AG04449 (cell line): ENCODE results near the gene MAN1C1.

Experiments
- CTCF ChIA-PET: fragments of 350-600 bp; formaldehyde crosslinking; extraction: SDS; loops from one replicate; lab custom pipeline; 2021; ENCODE audit warnings: antibody characterized with exemption; lab: Yijun Ruan, JAX
- POLR2A ChIA-PET: fragments of 400-600, 350-600 bp; formaldehyde crosslinking; extraction: SDS; loops from one replicate; lab custom pipeline; 2020; ENCODE audit warnings: antibody characterized with exemption, inconsistent platforms; lab: Yijun Ruan, JAX
- DNase-seq: peaks from one replicate; pipeline ENCODE4 v3.0.0-alpha.2; 2010; ENCODE audit warnings: low read depth, low spot score
- H3K4me3 ChIP-seq: 2 replicates; pipeline ENCODE4 v1.5.1; 2011; ENCODE audit warnings: low read depth, mild to moderate bottlenecking, control low read depth, low read length
- CTCF ChIP-seq: IDR thresholded peaks from one replicate; pipeline ENCODE4 v1.5.1; 2011; ENCODE audit warnings: mild to moderate bottlenecking, moderate library complexity, low read length, control low read depth, inconsistent platforms; ENCODE audit not compliant: insufficient read depth; ENCODE audit errors: missing control alignments

Gene MAN1C1

GRCh38 chr1:25809283-25809926 lies 192.8 kb downstream of the MAN1C1 start:
- ChIA-PET CTCF (interaction anchor here (0.7 to 24.7 kb wide), 12 partner anchors 9 to 570 kb away, joined by 3 to 468 read pairs (median 4); partner anchors contain the start of genes MAN1C1, MTFR1L and SELENON), POLR2A (interaction anchor here (1.2 to 1.6 kb wide), 2 partner anchors 10 kb away, joined by 4 to 9 read pairs; partner anchors contain the start of genes MTFR1L and SELENON)

DNA sequence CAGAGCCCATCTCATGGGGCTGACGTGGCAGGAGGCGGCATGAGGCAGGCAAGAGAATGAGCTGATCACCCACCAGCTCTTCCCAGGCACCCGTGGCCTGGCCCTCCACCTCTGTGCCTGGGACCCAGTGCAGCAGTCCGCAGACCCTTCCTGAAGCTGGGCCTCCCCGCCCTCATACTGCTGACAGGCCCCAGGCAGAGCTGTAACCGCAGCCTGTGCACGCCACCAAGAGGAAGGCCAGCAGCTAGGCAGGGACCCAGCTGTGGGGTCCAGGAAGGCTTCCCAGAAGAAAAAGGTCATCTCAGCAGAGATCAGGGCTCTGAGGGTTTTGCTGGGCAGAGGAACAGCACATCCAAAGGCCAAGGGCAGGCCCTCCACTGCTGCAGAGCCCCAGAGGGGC lies 193.3 kb downstream of the MAN1C1 start:
- POLR2A ChIA-PET, result interaction anchor here (1.2 to 1.6 kb wide), 2 partner anchors 10 kb away, joined by 4 to 9 read pairs; partner anchors contain the start of genes MTFR1L and SELENON
- TF ChIP-seq CTCF, result no peak
- CTCF ChIA-PET, result interaction anchor here (0.7 to 24.7 kb wide), 12 partner anchors 9 to 570 kb away, joined by 3 to 468 read pairs (median 4); partner anchors contain the start of genes MAN1C1, MTFR1L and SELENON

More at GRCh38 chr1:25809283-25809926, 192.8 kb downstream of the MAN1C1 start:
- no peak for TF ChIP-seq CTCF
- no peak for DNase-seq
- no peak overlapping the region for H3K4me3 ChIP-seq

DNA sequence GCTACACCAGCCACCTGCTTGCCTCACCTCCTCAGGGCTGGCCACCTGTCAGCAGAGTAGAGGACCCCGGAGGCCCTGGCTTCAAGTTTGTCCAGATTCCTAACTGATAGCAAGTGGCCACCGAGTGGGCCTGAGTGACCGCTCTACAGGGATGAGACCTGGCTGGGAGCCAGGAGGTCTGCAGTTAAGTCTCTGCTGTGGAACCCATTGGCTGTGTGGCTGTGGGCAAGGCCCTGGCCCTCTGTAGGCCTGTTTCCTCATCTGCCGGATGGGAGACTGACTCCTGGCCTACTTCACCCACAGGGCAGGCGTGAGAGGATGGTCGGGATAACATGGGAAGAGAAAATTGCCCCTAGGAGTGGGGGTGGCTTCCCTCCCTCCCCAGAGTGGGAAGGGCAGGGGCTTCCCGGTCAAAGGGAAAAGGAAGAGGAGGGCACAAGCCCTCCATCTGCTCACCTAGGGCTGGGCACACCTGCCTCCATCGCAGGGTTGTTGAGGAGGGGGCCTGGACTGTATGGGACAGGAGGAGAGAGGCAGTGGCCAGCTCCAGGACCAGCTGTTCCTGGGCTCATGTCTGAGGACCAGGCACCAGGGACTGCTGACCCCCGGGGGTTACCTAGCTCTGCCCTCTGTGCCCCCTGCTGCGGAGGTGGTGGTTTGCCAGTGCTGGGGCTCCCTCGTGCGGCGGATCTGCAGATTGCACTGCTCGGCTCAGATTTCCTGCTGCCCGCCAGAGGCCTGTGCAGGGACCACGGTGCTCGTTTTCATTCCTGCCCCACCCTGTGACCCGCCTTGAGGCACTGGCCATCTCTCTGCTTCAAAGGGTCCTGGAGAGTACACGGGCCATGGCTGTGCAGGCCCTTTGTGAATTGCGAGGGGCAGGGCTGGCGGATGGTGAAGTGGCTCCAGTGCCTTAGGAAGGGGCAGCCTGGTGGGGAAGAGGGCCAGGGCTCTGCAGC lies 194.0 kb downstream of the MAN1C1 start:
- no peak for DNase-seq
- no peak overlapping the region for H3K4me3 ChIP-seq
- TF ChIP-seq CTCF, result peak; percentile 95
- CTCF ChIA-PET, result interaction anchor here (0.6 to 24.7 kb wide), 20 partner anchors 9 to 571 kb away, joined by 3 to 468 read pairs (median 4); partner anchors contain the start of genes MAN1C1, MTFR1L and SELENON
- POLR2A ChIA-PET, result interaction anchor here (1.2 to 1.6 kb wide), 2 partner anchors 9 to 11 kb away, joined by 4 to 9 read pairs; partner anchors contain the start of genes MTFR1L and SELENON

More for the DNA sequence above, 193.3 kb downstream of the MAN1C1 start:
- no peak overlapping the region for H3K4me3 ChIP-seq
- DNase-seq, result no peak

DNA sequence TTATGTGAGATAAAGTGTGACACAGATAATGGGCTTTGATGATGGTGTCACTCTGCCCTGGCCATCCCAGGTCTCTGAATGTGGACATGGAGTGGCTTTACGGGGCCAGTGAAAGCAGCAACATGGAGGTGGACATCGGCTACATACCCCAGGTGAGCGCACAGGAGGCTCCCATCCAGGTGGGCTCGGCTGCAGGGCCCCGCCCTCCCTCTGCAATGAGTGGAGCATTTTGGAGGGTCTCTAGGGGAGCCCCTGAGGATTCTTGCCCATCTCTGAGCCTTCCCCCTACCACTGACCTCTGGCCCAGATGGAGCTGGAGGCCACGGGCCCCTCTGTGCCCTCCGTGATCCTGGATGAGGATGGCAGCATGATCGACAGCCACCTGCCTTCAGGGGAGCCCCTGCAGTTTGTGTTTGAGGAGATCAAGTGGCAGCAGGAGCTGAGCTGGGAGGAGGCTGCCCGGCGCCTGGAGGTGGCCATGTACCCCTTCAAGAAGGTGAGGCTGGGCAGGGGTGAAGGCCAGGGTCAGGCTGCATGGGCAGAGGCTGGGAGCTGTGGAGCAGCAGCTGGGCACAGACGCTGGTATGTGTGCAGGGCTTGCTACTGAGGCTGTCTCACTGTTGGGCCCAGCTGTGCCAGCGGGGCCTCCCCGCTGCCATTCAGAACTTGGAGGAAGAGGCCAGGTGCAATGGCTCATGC lies 194.9 kb downstream of the MAN1C1 start:
- ChIA-PET CTCF (interaction anchor here (0.6 to 24.7 kb wide), 19 partner anchors 8 to 572 kb away, joined by 3 to 468 read pairs (median 3); partner anchors contain the start of genes MAN1C1, MTFR1L and SELENON), POLR2A (no interaction called here)
- no peak for DNase-seq
- no peak for TF ChIP-seq CTCF
- no peak overlapping the region for H3K4me3 ChIP-seq

GRCh38 chr1:25813071-25813733 lies 196.6 kb downstream of the MAN1C1 start:
- TF ChIP-seq CTCF, result no peak
- H3K4me3 ChIP-seq, result no peak overlapping the region
- DNase-seq, result no peak
- POLR2A ChIA-PET, result no interaction called here
- CTCF ChIA-PET, result interaction anchor here (7.1 to 24.7 kb wide), 2 partner anchors 13 to 201 kb away, joined by 77 to 468 read pairs; partner anchors contain the start of genes MAN1C1 and SELENON
